HG02798 (cell line): ENCODE data around the gene PTGFR.

ENCODE experiments used
- ATAC-seq: cut with Tn5 transposase; IDR thresholded peaks from one replicate; pipeline ENCODE4 v1.9.1; 2021; ENCODE audit warnings: mild to moderate bottlenecking; ENCODE audit not compliant: unreplicated experiment, poor library complexity

Gene PTGFR, protein sequence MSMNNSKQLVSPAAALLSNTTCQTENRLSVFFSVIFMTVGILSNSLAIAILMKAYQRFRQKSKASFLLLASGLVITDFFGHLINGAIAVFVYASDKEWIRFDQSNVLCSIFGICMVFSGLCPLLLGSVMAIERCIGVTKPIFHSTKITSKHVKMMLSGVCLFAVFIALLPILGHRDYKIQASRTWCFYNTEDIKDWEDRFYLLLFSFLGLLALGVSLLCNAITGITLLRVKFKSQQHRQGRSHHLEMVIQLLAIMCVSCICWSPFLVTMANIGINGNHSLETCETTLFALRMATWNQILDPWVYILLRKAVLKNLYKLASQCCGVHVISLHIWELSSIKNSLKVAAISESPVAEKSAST

DNA sequence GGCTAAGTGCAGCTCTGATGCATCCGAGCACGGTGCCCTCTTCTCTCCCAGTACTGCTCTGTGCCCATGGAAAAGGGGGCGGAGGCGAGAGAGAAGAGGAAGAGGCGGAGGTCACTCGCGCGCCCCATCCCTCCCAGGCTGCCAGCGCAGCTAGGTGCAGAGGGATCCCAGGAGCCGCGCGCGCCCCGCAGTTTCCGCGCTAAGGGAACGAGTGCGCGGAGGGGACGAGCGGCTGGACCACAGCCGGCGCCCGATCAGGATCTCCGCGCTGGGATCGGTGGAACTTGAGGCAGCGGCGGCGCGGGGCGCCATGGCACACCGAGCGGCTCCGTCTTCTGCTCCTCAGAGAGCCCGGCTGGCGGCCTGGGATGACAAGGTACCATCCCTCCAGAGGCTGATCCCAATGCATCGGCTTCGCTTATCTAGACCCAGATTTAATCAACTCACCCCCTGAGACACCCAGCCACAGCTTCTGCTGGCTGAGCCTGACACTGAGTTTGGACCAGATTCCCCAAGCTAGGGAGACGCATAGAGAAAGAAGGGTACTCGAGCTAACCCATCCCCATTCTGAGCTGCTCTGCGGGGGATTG is at the start of gene PTGFR:
Gene PTGFR (plus strand): TSS at position 114 of the 590 bp plus-strand sequence. CDS start 1,770 bp downstream, outside the sequence.
- ATAC-seq: no peak

DNA sequence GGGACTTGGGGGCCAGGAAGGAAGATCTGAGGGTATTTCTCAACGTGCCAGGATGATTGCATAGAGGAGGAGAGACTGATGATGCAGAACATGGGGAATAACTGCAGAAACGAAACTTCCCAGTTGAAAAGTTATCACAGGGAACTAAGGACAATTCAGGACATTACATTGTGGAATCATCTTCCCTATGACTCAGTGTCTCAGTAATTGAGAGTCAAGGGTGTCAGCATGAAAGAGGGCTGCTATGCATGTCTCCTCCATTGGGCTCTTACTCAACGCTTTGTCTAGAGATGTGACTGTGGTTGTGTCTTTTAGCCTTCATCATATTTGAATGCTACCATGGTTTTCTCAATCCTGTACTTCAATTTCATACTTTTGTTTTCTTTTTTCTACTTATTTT is 48.9 kb upstream of the PTGFR start:
- ATAC-seq: no peak

DNA sequence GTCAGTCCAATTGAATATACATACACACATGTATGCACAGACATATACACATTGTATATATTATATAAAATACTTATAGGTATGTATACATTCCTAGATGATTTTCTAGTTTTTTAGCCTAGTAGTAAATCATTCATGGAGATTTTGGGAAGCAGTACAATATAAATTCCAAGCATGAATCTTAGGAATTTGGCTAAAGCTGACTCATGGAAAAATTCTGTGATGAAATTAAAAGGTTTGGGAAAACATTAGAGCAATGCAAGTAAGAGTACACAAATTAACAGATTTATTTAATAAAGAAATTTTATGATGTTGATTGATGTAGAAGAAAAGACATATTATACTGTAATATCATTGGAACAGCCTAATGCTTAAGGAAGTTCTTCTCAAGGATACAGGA is 43.7 kb upstream of the PTGFR start:
- no peak for ATAC-seq

DNA sequence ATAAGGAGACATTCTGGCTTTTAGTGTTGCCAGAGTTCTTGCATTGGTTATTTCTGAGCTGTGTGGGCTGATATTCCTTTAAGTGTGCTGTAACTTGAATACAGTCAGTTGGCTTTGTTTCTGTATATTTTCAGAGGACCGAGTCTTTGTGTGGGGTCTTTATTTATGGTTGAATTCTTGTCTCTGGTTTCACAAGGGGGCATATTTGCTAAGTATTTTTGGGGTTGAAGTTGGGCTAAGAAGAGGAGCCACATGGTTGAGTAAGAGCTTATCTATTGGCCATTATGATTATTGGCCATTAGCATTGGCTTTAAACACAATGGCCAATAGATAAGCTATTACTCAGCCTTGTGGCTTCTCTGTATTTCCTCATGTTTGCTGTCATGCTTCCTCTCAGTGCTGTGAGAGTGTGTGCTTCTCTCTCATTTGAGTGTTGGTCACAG is 26.3 kb upstream of the PTGFR start:
- no peak for ATAC-seq

DNA sequence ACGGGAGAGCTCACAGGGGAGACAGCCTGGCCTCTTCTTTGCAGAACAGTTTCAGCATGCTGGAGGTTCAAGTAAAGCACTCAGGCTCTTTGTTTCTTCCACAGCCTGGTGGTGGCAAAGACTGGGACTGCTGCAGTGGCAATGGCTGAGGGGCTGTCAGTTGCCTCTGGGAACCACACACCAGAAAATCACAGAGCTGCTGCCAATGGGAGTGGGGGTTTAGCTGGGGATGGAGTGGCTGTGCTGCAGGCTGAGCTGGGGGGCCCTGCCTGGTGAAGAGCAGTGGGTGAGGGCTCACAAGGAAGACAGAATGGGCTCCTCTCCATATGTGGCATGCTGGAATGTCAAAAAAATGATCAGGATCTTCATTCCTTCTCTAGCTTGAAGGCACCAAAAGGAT is 25.6 kb upstream of the PTGFR start:
- ATAC-seq: no peak

DNA sequence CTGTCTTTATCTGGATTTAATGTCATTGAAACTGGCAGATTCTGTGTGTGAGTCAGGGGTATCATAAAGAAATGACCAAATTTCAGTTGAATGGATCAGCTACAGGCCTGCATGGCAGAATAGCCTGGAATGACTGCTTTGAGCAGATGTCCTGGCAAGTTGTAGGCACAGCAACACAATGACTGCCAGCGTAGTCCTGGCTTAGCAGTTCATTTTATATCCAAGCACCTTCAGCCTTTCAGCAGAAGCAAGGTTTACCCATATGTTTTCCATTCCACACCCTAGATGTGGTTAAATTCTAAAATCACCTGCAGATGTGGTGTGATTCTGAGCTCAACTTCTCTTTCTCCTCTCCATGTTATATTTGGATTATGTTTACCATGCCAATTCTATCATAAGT is 22.3 kb upstream of the PTGFR start:
- ATAC-seq: no peak

DNA sequence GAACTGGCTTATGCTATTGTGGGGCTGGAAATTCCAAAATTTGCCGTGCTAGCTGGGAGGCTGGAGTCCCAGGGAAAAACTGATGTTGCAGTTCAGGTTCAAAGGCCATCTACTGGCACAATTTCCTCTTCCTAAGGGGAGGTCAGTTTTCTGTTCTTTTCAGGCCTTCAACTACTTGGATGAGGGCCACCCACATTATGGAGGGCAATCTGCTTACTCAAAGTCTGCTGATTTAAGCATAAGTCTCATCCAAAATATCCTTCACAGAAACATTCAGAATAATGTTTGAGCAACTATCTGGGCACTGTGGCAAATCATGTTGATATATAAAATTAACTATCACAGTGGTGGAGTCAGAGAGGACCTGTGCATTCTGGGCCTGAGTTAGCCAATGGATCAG is 21.2 kb upstream of the PTGFR start:
- ATAC-seq: no peak

DNA sequence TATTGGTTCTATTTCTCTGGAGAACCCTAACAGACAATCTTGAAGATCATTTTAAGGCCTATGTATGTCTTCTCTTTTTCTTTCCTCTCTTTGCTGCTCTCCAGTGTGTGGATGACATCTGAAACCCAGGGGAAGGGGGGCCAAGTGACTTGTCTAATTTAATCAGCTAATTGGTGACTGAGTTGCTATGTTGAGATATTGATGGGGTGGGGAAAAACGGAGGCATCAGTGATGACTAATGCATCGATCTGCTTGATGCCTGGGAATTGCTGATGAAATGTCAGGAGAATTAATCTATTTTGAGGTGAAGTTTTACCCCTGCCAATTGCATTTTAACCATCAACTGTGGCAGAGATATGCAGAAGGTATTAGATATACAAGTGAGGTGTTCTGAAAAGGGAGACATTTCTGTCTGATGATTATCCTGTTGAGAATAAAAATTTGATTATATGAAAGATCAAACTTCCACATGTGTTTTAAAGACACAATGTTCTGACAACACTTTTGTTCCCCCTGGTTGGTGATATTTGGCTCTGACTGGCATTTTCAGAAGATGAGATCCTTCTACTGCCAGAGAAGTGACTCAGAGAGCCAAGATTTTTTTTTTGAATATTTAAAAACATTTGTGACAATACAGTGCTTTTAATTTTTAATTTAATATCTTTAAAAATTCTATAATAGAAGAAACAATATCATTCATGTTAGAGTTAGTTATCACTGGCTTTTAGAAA is 18.7 kb upstream of the PTGFR start:
- no peak for ATAC-seq

DNA sequence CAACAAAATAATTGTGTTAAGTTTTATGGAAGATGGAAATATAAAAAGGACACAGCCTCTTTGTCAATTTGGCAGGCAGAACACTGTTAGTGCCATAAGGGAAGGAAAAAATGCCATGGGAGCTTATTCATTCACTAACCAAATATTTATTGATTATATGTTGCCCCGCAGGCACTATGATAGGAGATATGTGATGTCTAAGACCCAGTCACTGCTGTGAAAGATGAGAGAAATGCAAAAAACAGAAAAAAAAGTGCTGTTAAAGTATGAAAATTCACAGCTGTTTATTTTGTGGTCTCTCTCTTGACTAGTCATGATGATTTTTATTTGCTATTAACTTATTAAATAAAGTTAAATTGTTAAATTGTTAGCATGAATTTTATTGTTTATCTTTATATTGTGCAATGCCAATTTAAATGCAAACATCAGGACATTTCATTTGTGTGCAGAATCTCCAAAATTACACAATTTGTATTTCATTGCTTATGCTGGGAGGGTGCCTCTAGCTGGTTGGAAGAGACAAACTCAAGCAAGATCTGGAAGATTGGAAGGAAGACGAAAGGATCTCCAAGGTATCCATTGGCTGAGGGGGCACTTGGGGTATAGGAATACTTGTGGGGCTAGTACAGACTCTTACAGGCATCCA is 17.8 kb upstream of the PTGFR start:
- no peak for ATAC-seq

DNA sequence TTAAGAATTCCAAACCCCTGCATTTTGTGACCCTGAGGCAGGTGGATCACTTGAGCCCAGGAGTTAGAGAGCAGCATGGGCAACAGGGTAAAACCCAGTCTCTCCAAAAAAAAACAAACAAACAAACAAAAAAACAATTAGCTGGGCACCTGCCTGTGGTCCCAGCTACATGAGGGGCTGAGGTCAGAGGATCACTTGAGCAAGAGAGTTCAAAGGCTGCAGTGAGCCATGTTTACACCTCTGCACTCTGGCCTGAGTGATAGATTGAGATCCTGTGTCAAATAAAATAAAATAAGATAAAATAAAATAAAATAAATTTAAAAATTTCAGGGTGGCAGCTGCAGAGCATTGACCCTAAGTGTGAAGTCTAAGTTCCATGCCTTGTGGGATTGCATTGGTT is 16.7 kb upstream of the PTGFR start:
- no peak for ATAC-seq

DNA sequence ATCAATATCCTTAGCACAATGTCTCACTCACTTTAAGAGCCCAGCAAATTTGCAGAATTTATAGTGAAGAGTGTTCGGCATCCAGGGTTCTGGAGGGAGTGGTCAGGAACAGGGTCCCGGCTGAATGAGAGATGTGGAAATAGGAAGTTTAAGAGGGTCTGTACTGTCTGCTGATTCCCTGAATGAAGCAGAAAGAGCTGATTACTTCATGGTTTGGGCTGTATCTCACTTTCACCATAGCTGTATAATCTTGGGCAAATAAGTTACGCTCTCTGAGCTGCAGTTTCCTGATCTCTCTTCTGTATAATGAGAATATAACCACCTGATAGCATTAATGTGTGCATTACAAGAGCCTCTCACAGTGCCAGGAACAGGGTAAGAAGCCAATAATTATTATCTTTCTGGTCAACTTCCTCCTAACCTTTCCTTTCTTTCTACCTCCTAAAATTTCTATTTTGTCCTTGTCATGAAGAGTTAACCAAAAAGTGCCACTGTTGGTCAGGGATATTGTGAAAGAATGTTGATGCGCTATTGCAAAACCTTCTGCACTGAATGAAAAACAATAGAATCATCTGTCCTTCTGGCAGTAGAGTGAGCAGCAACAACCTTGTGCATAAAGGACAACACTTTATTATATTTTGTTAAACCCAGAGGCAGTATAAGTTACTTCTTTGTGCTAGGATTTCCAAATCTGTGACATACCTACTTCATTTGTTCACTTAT is 14.7 kb upstream of the PTGFR start:
- ATAC-seq: no peak

DNA sequence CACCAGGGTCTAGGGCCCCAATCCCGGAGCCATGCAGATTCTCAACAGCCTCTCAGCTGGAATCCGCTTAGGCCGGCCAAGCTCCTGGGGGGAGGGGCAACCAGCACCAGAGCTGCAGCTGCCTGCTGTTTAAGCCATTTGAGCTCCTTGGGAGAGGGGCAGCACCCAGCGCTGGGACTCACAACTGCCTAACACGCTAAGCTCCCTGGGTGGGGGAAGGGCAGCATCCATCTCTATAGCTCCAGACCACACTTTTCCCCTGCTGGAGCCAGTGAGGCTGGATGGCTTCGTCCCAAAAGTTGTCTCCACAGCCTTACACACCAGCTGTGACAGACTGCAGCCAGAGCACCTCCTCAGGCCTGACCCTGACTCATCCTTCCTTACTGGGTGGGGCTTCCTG is 6.9 kb upstream of the PTGFR start:
- ATAC-seq: no peak

DNA sequence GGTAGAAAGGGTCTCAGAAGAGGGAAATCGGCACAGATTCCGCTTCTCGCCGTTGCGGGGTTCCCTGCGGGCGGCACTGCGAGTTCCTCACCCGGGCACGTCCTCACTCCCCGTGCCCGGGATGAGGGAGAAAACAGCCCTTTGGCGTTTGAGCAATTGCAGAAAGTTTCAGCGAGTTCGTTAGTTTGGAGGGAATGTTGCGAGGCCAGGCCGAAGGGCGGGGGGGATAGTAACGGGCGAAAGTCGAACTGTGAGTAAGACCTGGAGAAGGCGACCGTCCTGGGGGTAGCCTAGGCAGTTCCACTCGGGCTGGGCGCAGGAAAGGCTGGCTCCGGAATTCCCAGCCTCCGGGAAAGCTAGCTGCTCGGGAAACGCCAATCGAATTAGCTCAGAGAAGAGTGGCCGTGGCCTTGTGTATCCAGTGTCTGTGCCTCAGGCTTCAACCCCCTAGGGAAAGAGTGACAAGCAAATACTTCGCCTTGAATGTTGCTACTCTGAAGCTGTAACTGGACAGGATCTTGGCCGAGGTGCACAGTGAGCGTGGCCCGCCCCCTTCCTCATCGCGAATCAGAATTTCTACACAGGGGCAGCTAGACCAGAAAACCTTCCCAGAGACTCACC is 787 bp downstream of the PTGFR start:
- no peak for ATAC-seq

DNA sequence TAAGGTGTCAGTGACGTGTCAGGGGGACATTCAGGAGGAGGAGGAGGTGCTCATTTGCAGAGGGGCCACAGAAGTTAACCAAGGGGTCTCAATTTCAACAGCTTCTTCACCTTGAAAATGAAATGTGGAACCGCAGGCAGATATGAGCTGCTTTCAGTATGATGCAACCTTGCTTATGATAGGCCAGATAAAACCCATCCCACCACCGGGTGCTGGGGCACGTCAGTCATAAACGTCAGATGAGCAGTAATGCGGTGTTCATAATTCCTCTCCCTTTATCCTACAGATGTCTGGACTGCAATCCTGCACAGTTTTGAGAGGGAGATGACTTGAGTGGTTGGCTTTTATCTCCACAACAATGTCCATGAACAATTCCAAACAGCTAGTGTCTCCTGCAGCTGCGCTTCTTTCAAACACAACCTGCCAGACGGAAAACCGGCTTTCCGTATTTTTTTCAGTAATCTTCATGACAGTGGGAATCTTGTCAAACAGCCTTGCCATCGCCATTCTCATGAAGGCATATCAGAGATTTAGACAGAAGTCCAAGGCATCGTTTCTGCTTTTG is 1.7 kb downstream of the PTGFR start:
- no peak for ATAC-seq

DNA sequence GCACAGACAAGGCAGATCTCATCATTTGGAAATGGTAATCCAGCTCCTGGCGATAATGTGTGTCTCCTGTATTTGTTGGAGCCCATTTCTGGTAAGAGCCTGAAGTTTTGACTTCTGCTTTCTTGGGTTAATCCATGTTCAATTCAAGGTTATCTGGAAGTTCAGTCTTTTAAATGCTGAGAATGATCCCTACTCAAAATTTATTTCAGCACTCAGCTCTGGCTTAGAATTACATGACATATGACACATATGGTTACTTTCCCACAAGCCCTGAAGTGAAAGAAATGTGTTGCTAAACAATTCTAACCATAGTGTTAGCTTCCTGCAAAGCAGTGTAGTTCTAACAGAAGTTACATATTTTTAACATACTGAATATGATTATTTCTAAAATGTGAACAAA is 2.7 kb downstream of the PTGFR start:
- no peak for ATAC-seq

DNA sequence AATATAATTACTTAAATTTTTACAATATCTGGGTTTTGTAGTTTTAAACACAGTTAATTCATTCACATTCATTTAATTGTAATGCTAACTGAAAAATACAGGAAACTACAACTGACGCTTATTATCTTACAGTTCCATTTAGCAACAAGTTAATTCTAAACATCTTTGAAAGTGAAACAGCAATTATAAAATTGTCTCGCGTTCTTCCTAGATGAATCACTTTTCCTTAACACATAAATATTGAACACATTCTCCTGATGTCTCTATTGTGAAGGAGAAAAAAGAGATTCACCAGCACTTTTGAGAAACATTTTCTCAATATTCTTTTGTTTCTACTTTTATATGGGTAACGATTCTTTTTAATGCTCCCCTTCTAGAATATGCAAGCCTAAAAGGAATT is 6.4 kb downstream of the PTGFR start:
- no peak for ATAC-seq

DNA sequence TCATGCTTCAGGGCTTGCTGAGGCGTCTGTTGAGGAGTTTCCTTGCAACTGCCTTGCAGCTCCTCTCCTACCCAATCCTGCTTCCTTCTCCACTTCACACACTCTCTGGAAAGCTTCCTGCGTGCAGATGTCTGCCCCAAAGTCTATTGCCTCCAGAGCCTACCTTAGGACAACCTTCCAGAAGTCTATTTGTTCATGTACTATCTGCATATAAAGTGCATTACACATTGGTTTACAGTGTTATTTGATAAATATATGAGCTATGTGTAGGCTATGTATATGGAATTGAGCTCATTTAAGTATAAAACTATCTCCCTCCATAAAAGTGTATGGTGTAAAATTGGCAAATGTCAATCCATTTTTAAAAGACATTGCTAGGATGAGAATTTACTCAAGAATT is 9.8 kb downstream of the PTGFR start:
- no peak for ATAC-seq

DNA sequence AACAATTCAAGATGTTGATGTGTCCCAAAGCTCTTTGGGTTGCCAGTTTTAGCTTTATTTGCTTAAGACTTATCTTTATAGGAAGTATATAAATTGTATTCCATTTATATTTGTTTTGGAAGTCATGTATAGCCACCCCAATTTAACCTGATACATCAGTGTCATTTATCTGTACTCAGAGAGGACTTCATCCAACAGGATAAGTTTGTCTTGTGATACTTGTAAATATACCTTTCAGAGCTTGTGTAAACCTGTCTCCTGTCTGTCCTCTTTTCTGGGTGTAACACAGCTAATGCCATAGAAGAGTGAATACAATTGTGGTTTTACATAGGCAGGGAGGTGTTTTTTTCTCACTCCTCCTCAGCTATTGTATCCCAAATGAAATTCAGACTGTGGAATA is 10.4 kb downstream of the PTGFR start:
- ATAC-seq: no peak

DNA sequence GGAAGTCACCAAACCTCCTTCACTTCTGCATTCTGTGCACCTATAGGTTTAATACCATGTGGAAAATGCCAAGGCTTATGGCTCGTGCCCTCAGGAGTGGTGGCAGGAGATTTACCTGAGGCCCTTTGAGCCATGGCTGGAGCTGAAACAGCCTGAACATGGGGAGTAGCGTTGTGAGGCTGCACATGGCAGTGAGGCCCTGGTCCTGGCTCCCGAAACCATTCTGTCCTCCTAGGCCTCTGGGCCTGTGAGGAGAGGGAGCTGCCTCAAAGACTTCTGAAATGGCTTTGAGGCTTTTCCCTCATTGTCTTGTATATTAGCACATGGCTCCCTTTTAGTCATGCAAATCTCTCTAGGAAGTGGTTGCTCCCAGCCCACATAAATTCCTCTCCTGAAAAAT is 20.6 kb downstream of the PTGFR start:
- no peak for ATAC-seq

DNA sequence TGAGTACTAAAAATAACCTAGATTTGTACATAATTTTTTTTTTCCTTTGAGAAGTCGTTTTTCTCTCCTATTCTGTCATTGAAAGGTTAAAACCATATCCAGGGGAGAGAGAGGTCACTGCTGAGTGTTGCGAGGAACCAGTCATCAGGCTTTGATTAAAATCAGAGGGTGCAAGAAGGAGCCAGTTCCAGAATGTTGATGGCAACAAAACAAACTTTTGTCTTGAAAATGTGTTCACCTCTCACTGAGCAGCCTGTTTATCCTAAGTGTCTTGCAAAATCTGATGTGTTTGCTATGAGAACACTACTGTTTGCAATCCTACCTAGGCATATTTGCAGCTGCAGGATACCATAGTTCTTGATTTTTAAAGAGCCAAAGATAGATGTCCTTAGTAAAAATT is 25.9 kb downstream of the PTGFR start:
- no peak for ATAC-seq
